ENCODE measurements around the gene NOL4L. TPM values are rescaled to one million over a fixed set of nuclear protein-coding genes. Genes with fewer than 3 reads are reported as not detected.

Gene NOL4L
- total RNA-seq, 1 experiment from 2014 or later: 40.9 TPM

GRCh38 chr20:32549842-32550241 is 35.3 kb downstream of the NOL4L start:
- Histone ChIP-seq H3K79me2 (ENCODE audit: low read depth) (no peaks in the 10 kb centered on the region; the same call in 1 of the 2 replicates), H3K27ac (no peak overlapping the region), H3K27me3 (ENCODE audit: insufficient read depth, low read depth) (no peaks in the 10 kb centered on the region), H3K4me1 (replicated peaks; ENCODE audit: insufficient read depth) (peaks cover 22% of the 10 kb centered on the region), H4K20me1 (ENCODE audit: insufficient read depth) (no peaks in the 10 kb centered on the region; the same call in 1 of the 2 replicates), H3K4me3 (no peak overlapping the region), H2AFZ (no peak overlapping the region), H3K9me2 (ENCODE audit: insufficient read depth) (no peaks in the 10 kb centered on the region), H3K4me2 (no peak overlapping the region), H3K36me3 (ENCODE audit: low read depth) (no peaks in the 10 kb centered on the region; the same call in 1 of the 2 replicates), H3F3A (ENCODE audit: insufficient read depth, low read depth) (peaks cover 35% of the 10 kb centered on the region; the same call in 1 of the 2 replicates), H3K9me3 (ENCODE audit: insufficient read depth, low read depth) (no peaks in the 10 kb centered on the region)
- DNase-seq: no peak
- intact Hi-C loops (cut with micrococcal nuclease; ENCODE audit: unreplicated experiment): no loop called here
- CTCF ChIA-PET: no interaction called here
- TF ChIP-seq CTCF (conservative IDR thresholded peaks at IDR 0.05) (no peak), EZH2 (IDR thresholded peaks at IDR 0.05; ENCODE audit: low read depth) (no peak)
- BruUV-seq (replicated peaks): no TSS peak
- POLR2A ChIA-PET (ENCODE audit: unreplicated experiment): no interaction called here

- intact Hi-C loops (cut with micrococcal nuclease; ENCODE audit: unreplicated experiment): no loop called here
- Histone ChIP-seq H2AFZ (no peak overlapping the region), H3K9me2 (ENCODE audit: insufficient read depth) (no peaks in the 10 kb centered on the region), H3F3A (ENCODE audit: insufficient read depth, low read depth) (0 out of 2 replicates have a peak, but pooled peaks cover 22% of the 10 kb centered on the region), H3K27ac (no peak overlapping the region), H3K36me3 (ENCODE audit: low read depth) (no peaks in the 10 kb centered on the region; the same call in 1 of the 2 replicates), H3K4me1 (replicated peaks; ENCODE audit: insufficient read depth) (peaks cover 21% of the 10 kb centered on the region), H3K27me3 (ENCODE audit: insufficient read depth, low read depth) (no peaks in the 10 kb centered on the region), H3K4me2 (no peak overlapping the region), H3K4me3 (no peak overlapping the region), H3K79me2 (ENCODE audit: low read depth) (no peaks in the 10 kb centered on the region; the same call in 1 of the 2 replicates), H3K9me3 (ENCODE audit: insufficient read depth, low read depth) (no peaks in the 10 kb centered on the region), H4K20me1 (ENCODE audit: insufficient read depth) (no peaks in the 10 kb centered on the region; the same call in 1 of the 2 replicates)
- no peak for DNase-seq
- TF ChIP-seq EZH2 (IDR thresholded peaks at IDR 0.05; ENCODE audit: low read depth) (no peak), CTCF (conservative IDR thresholded peaks at IDR 0.05) (no peak)
- POLR2A ChIA-PET (ENCODE audit: unreplicated experiment): no interaction called here
- BruUV-seq (replicated peaks): no TSS peak
- CTCF ChIA-PET: no interaction called here
These were observed 37.4 kb downstream of the NOL4L start for GRCh38 chr20:32547753-32548034.

- Histone ChIP-seq H3K9me3 (ENCODE audit: insufficient read depth, low read depth) (no peaks in the 10 kb centered on the region), H3K27ac (no peak overlapping the region), H3K79me2 (ENCODE audit: low read depth) (no peaks in the 10 kb centered on the region; the same call in 1 of the 2 replicates), H3K27me3 (ENCODE audit: insufficient read depth, low read depth) (no peaks in the 10 kb centered on the region), H4K20me1 (ENCODE audit: insufficient read depth) (no peaks in the 10 kb centered on the region; the same call in 1 of the 2 replicates), H3K4me2 (no peak overlapping the region), H2AFZ (no peak overlapping the region), H3K9me2 (ENCODE audit: insufficient read depth) (no peaks in the 10 kb centered on the region), H3F3A (ENCODE audit: insufficient read depth, low read depth) (0 out of 2 replicates have a peak, but pooled peaks cover 22% of the 10 kb centered on the region), H3K4me1 (replicated peaks; ENCODE audit: insufficient read depth) (peaks cover 21% of the 10 kb centered on the region), H3K4me3 (no peak overlapping the region), H3K36me3 (ENCODE audit: low read depth) (no peaks in the 10 kb centered on the region; the same call in 1 of the 2 replicates)
- BruUV-seq (replicated peaks): no TSS peak
- ChIA-PET POLR2A (ENCODE audit: unreplicated experiment) (interaction anchor here (0.7 kb wide), 1 partner anchor 101 kb away, joined by 3 read pairs; no protein-coding TSS in a partner anchor), CTCF (no interaction called here)
- DNase-seq: no peak
- intact Hi-C loops (cut with micrococcal nuclease; ENCODE audit: unreplicated experiment): no loop called here
- TF ChIP-seq EZH2 (IDR thresholded peaks at IDR 0.05; ENCODE audit: low read depth): no peak
- no peak for TF ChIP-seq CTCF (conservative IDR thresholded peaks at IDR 0.05)
These were observed 38.0 kb downstream of the NOL4L start for GRCh38 chr20:32546918-32547752.
